ENCODE data around the gene MIER3. TPM values are rescaled to one million over a fixed set of nuclear protein-coding genes. Genes with fewer than 3 reads are reported as not detected.
A peak's percentile ranks its signal among the peaks of the same experiment; 100 is the strongest.

Gene MIER3
- total and polyA plus RNA-seq, 2 of the 13 experiments (the other 11 are each of a cell fraction or from before 2014, with no cell fraction given), result 14.6 to 38.8 TPM

GRCh38 chr5:56910210-56910965 lies 41.5 kb downstream of the MIER3 start (continued):
- TF ChIP-seq ZNF512B (CRISPR knock-in tag; IDR thresholded peaks at IDR 0.05; ENCODE audit: borderline replicate concordance), result 0 out of 2 replicates have a peak, but pooled peaks have one; percentile 67
- 0 out of 2 replicates have a peak, but pooled peaks have one; percentile 10 for TF ChIP-seq ZFP37 (CRISPR knock-in tag; IDR thresholded peaks at IDR 0.05; ENCODE audit: borderline replicate concordance)
- peak; percentile 41; the same call in 1 of the 2 replicates for TF ChIP-seq HBP1 (CRISPR knock-in tag; IDR thresholded peaks at IDR 0.05; ENCODE audit: low read depth)
- no peak for TF ChIP-seq MED8 (CRISPR knock-in tag; IDR thresholded peaks at IDR 0.05; ENCODE audit: insufficient replicate concordance)
- no peak for TF ChIP-seq ZNF766 (CRISPR knock-in tag; IDR thresholded peaks at IDR 0.05; ENCODE audit: borderline replicate concordance)
- no peak for TF ChIP-seq ZNF691 (CRISPR knock-in tag; IDR thresholded peaks at IDR 0.05; ENCODE audit: borderline replicate concordance, low read depth)
- no peak for TF ChIP-seq ZNF83 (CRISPR knock-in tag; IDR thresholded peaks at IDR 0.05; ENCODE audit: borderline replicate concordance)
- no peak for TF ChIP-seq THAP8 (CRISPR knock-in tag; IDR thresholded peaks at IDR 0.05; ENCODE audit: borderline replicate concordance)
- TF ChIP-seq KDM3A (CRISPR knock-in tag; IDR thresholded peaks at IDR 0.05; ENCODE audit: low read depth), result peak; percentile 68; the same call in 1 of the 2 replicates
- TF ChIP-seq NONO (IDR thresholded peaks at IDR 0.05), result no peak
- TF ChIP-seq NONO (CRISPR knock-in tag; conservative IDR thresholded peaks at IDR 0.05), result no peak; the same call in none of the 2 replicates
- TF ChIP-seq ZNF746 (CRISPR knock-in tag; IDR thresholded peaks at IDR 0.05), result 0 out of 2 replicates have a peak, but pooled peaks have one; percentile 12
- TF ChIP-seq HOMEZ (CRISPR knock-in tag; IDR thresholded peaks at IDR 0.05; ENCODE audit: low read depth), result no peak
- no peak for TF ChIP-seq RORA (CRISPR knock-in tag; IDR thresholded peaks at IDR 0.05)
- TF ChIP-seq ZBTB10 (CRISPR knock-in tag; IDR thresholded peaks at IDR 0.05; ENCODE audit: borderline replicate concordance), result no peak
- no peak for TF ChIP-seq TCF7L2 (IDR thresholded peaks at IDR 0.05; ENCODE audit: low read depth, low read length)
- no peak for TF ChIP-seq HDAC6 (IDR thresholded peaks at IDR 0.05; ENCODE audit: low read depth, low read length)
- peak; percentile 48; the same call in 1 of the 2 replicates for TF ChIP-seq ZNF558 (CRISPR knock-in tag; IDR thresholded peaks at IDR 0.05; ENCODE audit: borderline replicate concordance)
